ENCODE data around the gene OXER1.

- TF ChIP-seq POLR2A (IDR thresholded peaks at IDR 0.05; ENCODE audit: extremely low read depth, insufficient read length) = no peak
- no peak for TF ChIP-seq CTCF (IDR thresholded peaks at IDR 0.05; ENCODE audit: low read depth, low read length)
- no peak for TF ChIP-seq MYC (IDR thresholded peaks at IDR 0.05; ENCODE audit: low read depth, low read length)
These were observed 51.0 kb downstream of the OXER1 start for GRCh38 chr2:42712934-42713333.

All from NB4 (cell line).